Measurements from ENCODE around the gene GPLD1.

GPLD1 gene

DNA sequence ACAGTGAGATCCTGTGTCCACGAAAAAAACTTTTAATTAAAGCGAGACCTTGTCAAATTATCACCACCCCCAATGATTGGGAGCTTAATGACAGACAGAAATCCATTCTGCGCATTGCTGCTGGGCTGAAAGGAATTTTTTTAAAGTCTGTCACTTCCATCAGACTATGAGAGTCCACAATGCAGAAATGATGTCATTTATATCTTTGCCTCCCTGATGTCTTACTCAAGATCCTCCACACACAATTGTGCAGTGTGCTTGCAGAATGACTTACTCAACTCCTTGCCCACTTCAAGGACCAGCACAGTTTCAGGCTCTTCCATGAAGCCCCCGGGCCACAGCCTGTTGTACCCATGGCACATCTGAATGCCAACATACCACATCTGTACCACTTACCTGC, 41.0 kb downstream of the GPLD1 start:
- no peak overlapping the region for H3K27ac ChIP-seq (ENCODE audit: poor library complexity, severe bottlenecking)
- H3K36me3 ChIP-seq (ENCODE audit: low read depth) = no peaks in the 10 kb centered on the region
- no peaks in the 10 kb centered on the region for H3K4me1 ChIP-seq (ENCODE audit: insufficient read depth, poor library complexity, severe bottlenecking)
- no peaks in the 10 kb centered on the region for H3K27me3 ChIP-seq (ENCODE audit: insufficient read depth, poor library complexity, severe bottlenecking)
- DNase-seq (ENCODE audit: low spot score) = no peak
- H3K9me3 ChIP-seq (ENCODE audit: severe bottlenecking) = no peaks in the 10 kb centered on the region
- no peak for ATAC-seq (ENCODE audit: low read depth)
- H3K4me3 ChIP-seq (ENCODE audit: severe bottlenecking) = no peak overlapping the region
- TF ChIP-seq, protein P1, sequence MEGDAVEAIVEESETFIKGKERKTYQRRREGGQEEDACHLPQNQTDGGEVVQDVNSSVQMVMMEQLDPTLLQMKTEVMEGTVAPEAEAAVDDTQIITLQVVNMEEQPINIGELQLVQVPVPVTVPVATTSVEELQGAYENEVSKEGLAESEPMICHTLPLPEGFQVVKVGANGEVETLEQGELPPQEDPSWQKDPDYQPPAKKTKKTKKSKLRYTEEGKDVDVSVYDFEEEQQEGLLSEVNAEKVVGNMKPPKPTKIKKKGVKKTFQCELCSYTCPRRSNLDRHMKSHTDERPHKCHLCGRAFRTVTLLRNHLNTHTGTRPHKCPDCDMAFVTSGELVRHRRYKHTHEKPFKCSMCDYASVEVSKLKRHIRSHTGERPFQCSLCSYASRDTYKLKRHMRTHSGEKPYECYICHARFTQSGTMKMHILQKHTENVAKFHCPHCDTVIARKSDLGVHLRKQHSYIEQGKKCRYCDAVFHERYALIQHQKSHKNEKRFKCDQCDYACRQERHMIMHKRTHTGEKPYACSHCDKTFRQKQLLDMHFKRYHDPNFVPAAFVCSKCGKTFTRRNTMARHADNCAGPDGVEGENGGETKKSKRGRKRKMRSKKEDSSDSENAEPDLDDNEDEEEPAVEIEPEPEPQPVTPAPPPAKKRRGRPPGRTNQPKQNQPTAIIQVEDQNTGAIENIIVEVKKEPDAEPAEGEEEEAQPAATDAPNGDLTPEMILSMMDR (IDR thresholded peaks at IDR 0.05; ENCODE audit: poor library complexity, severe bottlenecking) = no peak

DNA sequence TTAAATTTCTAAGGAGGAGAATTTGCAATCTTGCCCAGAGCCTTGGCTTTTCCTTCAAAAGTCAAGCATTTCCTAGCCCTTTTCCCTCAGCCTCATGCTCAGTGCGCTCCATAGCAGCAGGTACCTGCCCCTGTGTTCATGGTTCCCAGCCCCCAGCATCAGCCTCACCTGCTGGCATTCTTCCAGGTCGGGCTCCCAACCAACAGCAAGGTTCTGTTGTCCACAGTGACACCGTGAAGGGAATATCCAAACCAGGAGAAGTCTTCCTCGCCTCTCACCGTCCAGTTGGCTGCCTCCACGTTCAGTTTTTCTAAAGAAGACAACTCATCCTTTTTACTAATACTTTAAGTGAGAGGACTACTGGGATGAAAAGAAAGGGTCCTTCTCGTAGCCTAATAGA, 42.7 kb downstream of the GPLD1 start:
- Histone ChIP-seq H3K36me3 (ENCODE audit: low read depth) (no peaks in the 10 kb centered on the region), H3K9me3 (ENCODE audit: severe bottlenecking) (no peaks in the 10 kb centered on the region), H3K4me1 (ENCODE audit: insufficient read depth, poor library complexity, severe bottlenecking) (no peaks in the 10 kb centered on the region), H3K4me3 (ENCODE audit: severe bottlenecking) (no peak overlapping the region), H3K27me3 (ENCODE audit: insufficient read depth, poor library complexity, severe bottlenecking) (no peaks in the 10 kb centered on the region), H3K27ac (ENCODE audit: poor library complexity, severe bottlenecking) (no peak overlapping the region)
- DNase-seq (ENCODE audit: low spot score) = no peak
- ATAC-seq (ENCODE audit: low read depth) = no peak
- TF ChIP-seq, protein P1 (IDR thresholded peaks at IDR 0.05; ENCODE audit: poor library complexity, severe bottlenecking) = no peak

DNA sequence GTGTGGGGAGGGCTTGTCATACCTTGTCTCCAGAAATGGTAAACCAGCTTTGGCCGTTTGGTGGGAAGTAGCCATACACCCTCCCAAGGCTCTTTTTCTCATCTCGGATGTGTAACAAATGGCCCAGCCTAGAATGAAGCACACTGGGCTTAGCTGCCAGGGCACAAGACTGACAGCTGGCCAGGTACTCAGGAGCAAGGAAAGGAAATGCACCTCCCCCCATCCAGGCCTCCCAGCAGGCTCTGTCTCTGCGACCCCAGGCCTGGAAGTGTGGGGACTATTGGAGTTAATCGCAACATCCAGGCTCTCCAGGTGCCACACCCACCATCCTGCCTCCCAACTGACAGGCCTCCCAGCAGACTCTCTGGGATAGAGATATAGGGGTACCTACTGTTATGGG, 43.7 kb downstream of the GPLD1 start:
- no peak for ATAC-seq (ENCODE audit: low read depth)
- Histone ChIP-seq H3K27ac (ENCODE audit: poor library complexity, severe bottlenecking) (no peak overlapping the region), H3K36me3 (ENCODE audit: low read depth) (no peaks in the 10 kb centered on the region), H3K4me1 (ENCODE audit: insufficient read depth, poor library complexity, severe bottlenecking) (no peaks in the 10 kb centered on the region), H3K4me3 (ENCODE audit: severe bottlenecking) (no peak overlapping the region), H3K9me3 (ENCODE audit: severe bottlenecking) (no peaks in the 10 kb centered on the region), H3K27me3 (ENCODE audit: insufficient read depth, poor library complexity, severe bottlenecking) (no peaks in the 10 kb centered on the region)
- no peak for DNase-seq (ENCODE audit: low spot score)
- TF ChIP-seq, protein P1 (IDR thresholded peaks at IDR 0.05; ENCODE audit: poor library complexity, severe bottlenecking) = no peak

DNA sequence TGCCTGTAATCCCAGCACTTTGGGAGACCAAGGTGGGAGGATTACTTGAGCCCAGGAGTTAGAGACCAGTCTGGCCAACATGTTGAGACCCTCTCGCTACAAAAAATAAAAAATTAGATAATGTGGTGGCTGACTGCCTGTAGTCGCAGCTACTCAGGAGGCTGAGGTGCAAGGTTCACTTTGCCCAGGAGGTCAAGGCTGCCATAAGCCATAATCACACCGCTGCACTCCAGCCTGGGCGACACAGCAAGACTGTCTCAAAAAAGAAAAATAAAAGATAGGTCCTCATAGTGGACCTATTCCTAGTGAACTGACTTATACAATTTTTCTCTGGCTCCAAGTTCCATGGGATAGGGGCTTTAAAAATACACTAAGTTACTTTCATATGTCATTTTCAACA, 44.8 kb downstream of the GPLD1 start:
- Histone ChIP-seq H3K4me3 (ENCODE audit: severe bottlenecking) (no peak overlapping the region), H3K9me3 (ENCODE audit: severe bottlenecking) (no peaks in the 10 kb centered on the region), H3K27ac (ENCODE audit: poor library complexity, severe bottlenecking) (no peak overlapping the region), H3K27me3 (ENCODE audit: insufficient read depth, poor library complexity, severe bottlenecking) (no peaks in the 10 kb centered on the region), H3K36me3 (ENCODE audit: low read depth) (no peaks in the 10 kb centered on the region), H3K4me1 (ENCODE audit: insufficient read depth, poor library complexity, severe bottlenecking) (no peaks in the 10 kb centered on the region)
- TF ChIP-seq, protein P1 (IDR thresholded peaks at IDR 0.05; ENCODE audit: poor library complexity, severe bottlenecking) = no peak
- DNase-seq (ENCODE audit: low spot score) = no peak
- ATAC-seq (ENCODE audit: low read depth) = no peak

DNA sequence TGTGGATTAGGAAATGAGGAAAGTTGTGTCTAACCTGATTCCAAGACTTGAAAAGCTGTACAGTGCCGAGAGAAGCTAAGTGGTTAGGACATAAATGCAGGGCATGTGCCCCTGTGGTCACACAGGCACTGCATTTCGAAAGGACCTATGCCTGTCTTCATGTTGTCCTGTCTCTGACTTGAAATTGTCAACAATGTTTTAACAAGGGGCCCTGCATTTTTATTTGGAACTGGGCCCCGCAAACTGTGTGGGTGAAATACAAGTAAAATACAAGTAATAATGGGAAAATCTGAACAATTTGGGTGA, 47.8 kb downstream of the GPLD1 start:
- H3K4me3 ChIP-seq (ENCODE audit: severe bottlenecking) = no peak overlapping the region
- H3K9me3 ChIP-seq (ENCODE audit: severe bottlenecking) = no peaks in the 10 kb centered on the region

More for the DNA sequence above, 47.8 kb downstream of the GPLD1 start:
- Histone ChIP-seq H3K4me1 (ENCODE audit: insufficient read depth, poor library complexity, severe bottlenecking) (no peaks in the 10 kb centered on the region), H3K27me3 (ENCODE audit: insufficient read depth, poor library complexity, severe bottlenecking) (no peaks in the 10 kb centered on the region), H3K36me3 (ENCODE audit: low read depth) (no peaks in the 10 kb centered on the region), H3K27ac (ENCODE audit: poor library complexity, severe bottlenecking) (no peak overlapping the region)
- ATAC-seq (ENCODE audit: low read depth) (no peak), DNase-seq (ENCODE audit: low spot score) (no peak)
- TF ChIP-seq, protein P1 (IDR thresholded peaks at IDR 0.05; ENCODE audit: poor library complexity, severe bottlenecking) = no peak
